HG03558 (cell line): ENCODE data around the gene PROCR.
"Not testable (repeated sequence)": the region's sequence is repeated elsewhere in the genome, so short reads cannot be mapped to it uniquely, and the experiment has no call there.

Experiments used
- ATAC-seq: cut with Tn5 transposase; IDR thresholded peaks from one replicate; pipeline ENCODE4 v1.9.1; 2021; ENCODE audit warnings: moderate number of reproducible peaks; ENCODE audit not compliant: unreplicated experiment; ENCODE audit errors: extremely low read depth

Gene PROCR

GRCh38 chr20:35171753-35172433 lies at the start of gene PROCR:
Gene PROCR (plus strand): TSS chr20:35172072. CDS start chr20:35172155, 83 bp downstream.
- no peak for ATAC-seq

DNA sequence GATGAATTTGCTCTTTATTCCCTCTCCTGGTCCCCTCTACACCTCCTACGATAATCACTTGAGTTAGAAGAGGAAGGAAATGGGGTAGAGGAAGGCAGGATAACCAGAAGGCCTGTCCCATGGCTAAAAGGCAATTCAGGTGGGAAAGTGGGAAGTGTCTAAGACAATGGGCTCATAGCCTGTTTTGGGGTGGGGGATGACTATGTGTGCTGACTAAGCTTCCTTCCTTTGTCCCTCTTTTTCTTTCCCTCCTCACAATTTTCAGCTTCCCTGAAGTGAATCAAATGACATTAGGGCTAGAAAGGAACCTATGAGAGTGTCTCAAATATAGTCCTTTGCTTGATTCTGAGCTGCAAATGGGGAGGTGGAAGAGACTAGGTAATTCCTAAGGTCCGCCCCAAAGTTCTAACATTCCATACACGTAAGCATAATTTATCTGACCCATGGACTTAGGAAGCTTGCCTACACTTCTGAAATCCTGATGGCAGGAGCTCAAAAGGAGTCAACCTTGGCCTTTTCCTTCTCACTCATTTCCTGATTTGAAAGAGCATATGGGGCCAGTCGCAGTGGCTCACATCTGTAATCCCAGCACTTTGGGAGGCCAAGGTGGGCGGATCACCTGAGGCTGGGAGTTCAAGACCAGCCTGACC lies 49.0 kb upstream of the PROCR start:
- ATAC-seq, result no peak

GRCh38 chr20:35125753-35126152 lies 46.1 kb upstream of the PROCR start:
- no peak for ATAC-seq

GRCh38 chr20:35129647-35130069 lies 42.2 kb upstream of the PROCR start:
- ATAC-seq, result no peak

- ATAC-seq, result no peak
Measured at GRCh38 chr20:35131934-35132333, 39.9 kb upstream of the PROCR start.

DNA sequence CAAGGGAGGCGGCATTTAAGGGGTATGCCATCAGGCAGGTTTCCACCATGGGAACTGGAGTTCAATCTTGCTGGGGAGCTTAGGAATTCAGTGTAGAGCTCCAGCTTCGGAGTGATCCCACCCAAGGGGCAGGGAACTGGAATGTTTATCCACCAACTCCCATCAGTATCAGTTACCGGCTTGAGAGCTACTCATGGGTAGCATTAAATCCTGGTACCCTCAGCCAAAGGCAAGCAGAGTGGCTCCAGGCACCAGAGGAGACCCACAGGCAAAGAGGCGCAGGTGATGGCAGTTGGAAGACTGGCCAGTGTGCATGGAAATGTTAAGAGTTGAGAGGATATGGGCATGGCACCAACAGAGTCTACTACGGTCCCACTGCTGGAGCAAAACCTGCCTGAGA lies 38.8 kb upstream of the PROCR start:
- ATAC-seq, result no peak

DNA sequence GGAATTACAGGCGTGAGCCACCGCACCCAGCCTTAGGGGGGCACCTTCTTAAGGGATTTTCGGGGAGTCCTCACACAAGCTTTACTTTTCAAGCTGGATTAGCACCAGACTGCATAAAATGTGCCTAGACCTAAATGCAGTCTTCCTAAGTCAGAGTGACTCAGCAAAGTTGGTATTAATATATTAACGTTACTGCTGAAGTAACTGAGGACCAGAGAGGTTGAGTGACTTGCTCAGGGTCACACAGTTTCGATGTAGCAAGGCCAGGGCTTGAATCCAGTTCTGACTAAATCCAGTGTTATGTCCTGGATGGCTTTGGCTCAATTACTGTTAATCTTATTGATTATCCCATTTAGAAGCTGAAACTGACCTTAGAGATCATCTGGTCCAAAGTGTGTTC lies 38.1 kb upstream of the PROCR start:
- no peak for ATAC-seq

- ATAC-seq, result no peak
Measured at GRCh38 chr20:35134472-35134871, 37.4 kb upstream of the PROCR start.

DNA sequence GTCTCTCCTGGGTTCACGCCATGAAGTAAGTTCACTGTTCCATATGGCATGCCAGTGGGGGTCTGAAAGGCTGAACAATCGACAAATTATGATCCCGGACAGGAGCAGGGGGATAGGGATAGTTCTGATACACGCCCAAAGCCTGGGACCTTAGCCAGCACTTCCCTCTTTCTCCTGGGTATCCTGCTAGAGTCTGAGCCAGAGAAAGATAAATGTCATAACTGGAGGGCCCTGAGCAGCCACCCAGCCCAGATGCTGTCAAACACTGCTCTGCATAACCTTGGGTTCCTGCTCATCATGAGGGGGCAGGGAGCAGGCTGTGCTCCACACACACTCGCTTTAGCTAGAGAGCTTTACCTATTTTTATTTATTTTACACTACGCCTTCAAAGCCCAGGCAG lies 37.0 kb upstream of the PROCR start:
- no peak for ATAC-seq

- ATAC-seq, result no peak
Measured at GRCh38 chr20:35135867-35136586, 35.8 kb upstream of the PROCR start.

GRCh38 chr20:35144694-35145093 lies 27.2 kb upstream of the PROCR start:
- no peak for ATAC-seq

DNA sequence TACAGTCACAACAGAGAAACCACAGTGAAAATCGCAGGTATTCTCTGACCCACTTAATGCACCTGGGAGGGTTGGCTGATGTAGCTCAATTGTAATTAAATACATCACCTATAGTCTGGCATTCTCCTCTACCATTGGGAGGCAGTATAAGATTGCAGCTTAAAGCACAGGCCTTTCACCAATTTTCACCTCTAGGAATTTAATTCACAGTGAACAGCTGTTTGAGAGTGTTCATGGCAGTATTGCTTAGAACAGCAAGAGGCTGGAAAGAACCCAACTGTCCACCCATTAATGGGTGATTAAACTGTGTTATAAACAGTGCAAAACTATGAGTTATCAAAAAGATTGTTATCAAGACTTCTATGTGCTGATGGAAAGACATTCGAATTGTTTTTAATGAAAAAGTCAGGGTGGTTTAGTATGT lies 26.7 kb upstream of the PROCR start:
- ATAC-seq, result no peak

- ATAC-seq, result no peak
Measured at GRCh38 chr20:35146299-35146919, 25.5 kb upstream of the PROCR start.

DNA sequence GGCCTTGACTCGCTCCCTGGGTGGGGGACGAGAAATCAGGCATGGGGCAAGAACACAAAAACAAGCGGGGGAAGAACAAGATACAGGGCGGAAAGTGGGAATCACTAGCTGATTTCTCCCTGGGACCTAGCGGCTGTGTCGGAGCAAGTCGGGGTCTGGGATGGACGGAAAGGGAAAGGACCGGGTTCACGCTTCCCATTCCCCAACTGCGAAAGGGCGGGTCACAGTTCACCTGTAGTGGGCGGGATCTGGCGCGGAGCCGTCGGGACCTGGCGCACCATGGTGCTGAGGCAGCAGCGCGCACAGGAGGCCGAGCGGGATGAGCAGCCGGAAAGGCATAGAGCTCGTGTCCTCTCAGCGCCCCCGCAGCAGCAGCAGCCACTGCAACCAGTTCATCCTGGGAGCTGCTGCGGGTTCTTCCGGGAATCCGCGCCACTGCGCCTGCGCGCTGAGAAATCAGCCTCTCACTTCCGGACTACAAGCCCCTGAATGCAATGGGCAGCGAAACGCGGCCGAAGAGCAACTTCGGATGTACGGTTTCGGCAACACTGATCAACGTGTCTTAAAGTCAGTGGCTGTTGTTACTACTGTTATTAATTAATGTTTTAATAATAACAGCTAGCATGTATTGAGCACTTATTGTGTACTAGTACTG lies 24.8 kb upstream of the PROCR start, which contains the start of gene EDEM2:
Gene EDEM2 (minus strand): TSS at position 417 of the 655 bp plus-strand sequence. CDS start 78 bp downstream, at position 339.
- ATAC-seq, result peak; percentile 62

- ATAC-seq, result not testable (repeated sequence)
Measured at GRCh38 chr20:35147575-35148071, 24.2 kb upstream of the PROCR start.

- no peak for ATAC-seq
Measured at GRCh38 chr20:35150846-35151579, 20.9 kb upstream of the PROCR start.

GRCh38 chr20:35151736-35152135 lies 20.1 kb upstream of the PROCR start:
- ATAC-seq, result no peak

DNA sequence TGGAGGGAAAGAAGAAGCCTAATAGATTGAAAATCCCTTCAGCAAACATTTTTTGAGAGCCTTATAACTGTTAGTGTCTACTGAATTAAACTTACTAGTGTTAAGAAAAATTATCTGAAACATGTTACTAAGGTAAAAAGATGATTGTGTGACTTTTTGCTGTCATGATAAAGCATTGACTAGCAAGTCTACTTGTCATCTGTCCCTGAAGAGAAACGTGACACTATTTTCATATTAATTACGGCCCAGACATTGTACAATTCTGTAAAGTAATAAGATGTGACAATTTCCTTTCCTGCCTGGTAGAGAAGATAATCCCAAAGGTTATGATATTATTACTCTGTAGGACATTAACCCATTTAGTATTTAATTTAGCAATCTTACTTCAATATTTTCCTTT lies 15.9 kb upstream of the PROCR start:
- no peak for ATAC-seq

- ATAC-seq, result no peak
Measured at GRCh38 chr20:35156978-35157377, 14.9 kb upstream of the PROCR start.
